ENCODE data around the gene MYL4.

Gene MYL4

GRCh38 chr17:47262586-47262985 lies 53.4 kb downstream of the MYL4 start:
- Histone ChIP-seq H3K9me2 (replicated peaks; ENCODE audit: low read depth, low read length) (no peaks in the 10 kb centered on the region), H2AFZ (ENCODE audit: low read length) (no peak overlapping the region), H3K9me3 (ENCODE audit: insufficient read depth, low read depth, low read length) (no peaks in the 10 kb centered on the region), H3K4me3 (ENCODE audit: low read length, poor library complexity, severe bottlenecking) (no peak overlapping the region), H3F3A (ENCODE audit: low read depth) (no peaks in the 10 kb centered on the region), H4K20me1 (ENCODE audit: insufficient read depth, low read length, poor library complexity, severe bottlenecking) (no peaks in the 10 kb centered on the region), H3K4me2 (ENCODE audit: low read depth, low read length, poor library complexity, severe bottlenecking) (no peak overlapping the region), H3K79me2 (ENCODE audit: insufficient read depth, low read length) (no peaks in the 10 kb centered on the region), H3K9ac (ENCODE audit: low read depth, low read length, poor library complexity, severe bottlenecking) (no peak overlapping the region), H3K27me3 (ENCODE audit: insufficient read depth, low read length, poor library complexity, severe bottlenecking) (no peaks in the 10 kb centered on the region), H3K36me3 (ENCODE audit: insufficient read depth, low read length) (no peaks in the 10 kb centered on the region), H3K4me1 (ENCODE audit: insufficient read depth, low read length, poor library complexity, severe bottlenecking) (peaks cover 13% of the 10 kb centered on the region)
- TF ChIP-seq CTCF (conservative IDR thresholded peaks at IDR 0.05; ENCODE audit: low read length) (no peak), EZH2phosphoT487 (IDR thresholded peaks at IDR 0.05; ENCODE audit: borderline replicate concordance) (no peak)

DNA sequence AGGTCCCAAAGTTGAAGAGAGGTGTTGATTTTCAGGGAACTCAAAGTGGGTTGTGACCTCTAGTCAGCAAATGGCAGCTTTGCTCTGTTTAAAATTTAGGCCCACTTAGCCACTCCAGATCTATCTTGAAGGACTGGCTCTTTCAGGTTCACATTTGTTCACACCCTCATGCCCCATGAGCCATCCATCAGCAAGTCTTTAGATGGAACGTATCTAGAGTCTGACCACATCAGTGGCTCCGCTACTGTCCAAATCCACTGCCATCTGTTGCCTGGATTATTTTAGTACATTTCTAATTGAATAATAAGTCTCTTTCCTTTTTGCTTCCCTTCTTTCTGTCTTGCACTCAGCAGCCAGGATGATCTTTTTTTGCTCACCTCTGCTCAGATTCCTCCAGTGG lies 55.0 kb downstream of the MYL4 start:
- no peak overlapping the region for H3K9ac ChIP-seq (ENCODE audit: low read depth, low read length, poor library complexity, severe bottlenecking)
- no peaks in the 10 kb centered on the region for H3K9me2 ChIP-seq (replicated peaks; ENCODE audit: low read depth, low read length)
- no peak overlapping the region for H3K4me3 ChIP-seq (ENCODE audit: low read length, poor library complexity, severe bottlenecking)
- no peaks in the 10 kb centered on the region for H3K79me2 ChIP-seq (ENCODE audit: insufficient read depth, low read length)
- H2AFZ ChIP-seq (ENCODE audit: low read length): no peak overlapping the region
- TF ChIP-seq EZH2phosphoT487 (IDR thresholded peaks at IDR 0.05; ENCODE audit: borderline replicate concordance) (no peak), CTCF (conservative IDR thresholded peaks at IDR 0.05; ENCODE audit: low read length) (no peak)
- H4K20me1 ChIP-seq (ENCODE audit: insufficient read depth, low read length, poor library complexity, severe bottlenecking): no peaks in the 10 kb centered on the region
- peaks cover 9% of the 10 kb centered on the region; the same call in 1 of the 2 replicates for H3K9me3 ChIP-seq (ENCODE audit: insufficient read depth, low read depth, low read length)
- H3K4me1 ChIP-seq (ENCODE audit: insufficient read depth, low read length, poor library complexity, severe bottlenecking): no peaks in the 10 kb centered on the region
- no peak overlapping the region for H3K4me2 ChIP-seq (ENCODE audit: low read depth, low read length, poor library complexity, severe bottlenecking)
- H3K27me3 ChIP-seq (ENCODE audit: insufficient read depth, low read length, poor library complexity, severe bottlenecking): no peaks in the 10 kb centered on the region
- H3K36me3 ChIP-seq (ENCODE audit: insufficient read depth, low read length): no peaks in the 10 kb centered on the region
- no peaks in the 10 kb centered on the region for H3F3A ChIP-seq (ENCODE audit: low read depth)

GRCh38 chr17:47265983-47266541 lies 56.9 kb downstream of the MYL4 start:
- Histone ChIP-seq H3K79me2 (ENCODE audit: insufficient read depth, low read length) (no peaks in the 10 kb centered on the region), H2AFZ (ENCODE audit: low read length) (no peak overlapping the region), H3K27me3 (ENCODE audit: insufficient read depth, low read length, poor library complexity, severe bottlenecking) (no peaks in the 10 kb centered on the region), H3K9ac (ENCODE audit: low read depth, low read length, poor library complexity, severe bottlenecking) (no peak overlapping the region), H3K4me2 (ENCODE audit: low read depth, low read length, poor library complexity, severe bottlenecking) (no peak overlapping the region), H3F3A (ENCODE audit: low read depth) (no peaks in the 10 kb centered on the region), H3K36me3 (ENCODE audit: insufficient read depth, low read length) (no peaks in the 10 kb centered on the region), H3K9me2 (replicated peaks; ENCODE audit: low read depth, low read length) (no peaks in the 10 kb centered on the region), H3K9me3 (ENCODE audit: insufficient read depth, low read depth, low read length) (peaks cover 10% of the 10 kb centered on the region; the same call in 1 of the 2 replicates), H3K4me3 (ENCODE audit: low read length, poor library complexity, severe bottlenecking) (no peak overlapping the region), H4K20me1 (ENCODE audit: insufficient read depth, low read length, poor library complexity, severe bottlenecking) (no peaks in the 10 kb centered on the region), H3K4me1 (ENCODE audit: insufficient read depth, low read length, poor library complexity, severe bottlenecking) (no peaks in the 10 kb centered on the region)
- TF ChIP-seq CTCF (conservative IDR thresholded peaks at IDR 0.05; ENCODE audit: low read length) (no peak), EZH2phosphoT487 (IDR thresholded peaks at IDR 0.05; ENCODE audit: borderline replicate concordance) (no peak)
